HL-60/S4 treated with retinoic acid at 250 ng/mL for 4 days and 3 days (cell line): ENCODE measurements around the gene CCND3.
"Not testable (repeated sequence)": the region's sequence is repeated elsewhere in the genome, so short reads cannot be mapped to it uniquely, and the experiment has no call there.

Source experiments
- in situ Hi-C: fragments of 300-500 bp; cut with MboI; formaldehyde crosslinking; loops from 2 replicates; pipeline ENCODE4 v1.7.0; 2022; ENCODE audit warnings: low sequenced_read_pairs

CCND3 gene

DNA sequence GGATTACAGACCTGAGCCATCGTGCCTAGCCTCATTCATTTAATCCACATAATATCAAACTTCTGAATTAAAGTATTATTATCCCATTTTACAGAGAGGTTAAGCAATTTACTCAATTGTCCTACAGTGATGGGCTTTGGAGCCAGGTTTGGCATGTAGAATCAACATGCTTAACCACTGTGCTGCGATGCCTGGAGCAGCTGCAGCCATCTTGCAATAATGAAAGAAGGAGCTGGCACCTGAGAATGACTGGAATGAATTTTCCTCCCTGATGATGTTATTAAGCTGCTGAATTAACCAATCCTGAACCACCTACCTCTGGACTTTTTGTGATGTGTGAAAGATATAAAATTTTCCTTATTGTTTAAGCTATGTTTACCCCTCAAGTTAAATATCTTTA is 13.1 kb upstream of the CCND3 start:
- in situ Hi-C loops, result no loop called here

- in situ Hi-C loops, result no loop called here
Observed at GRCh38 chr6:41947581-41948220, 6.1 kb upstream of the CCND3 start.

DNA sequence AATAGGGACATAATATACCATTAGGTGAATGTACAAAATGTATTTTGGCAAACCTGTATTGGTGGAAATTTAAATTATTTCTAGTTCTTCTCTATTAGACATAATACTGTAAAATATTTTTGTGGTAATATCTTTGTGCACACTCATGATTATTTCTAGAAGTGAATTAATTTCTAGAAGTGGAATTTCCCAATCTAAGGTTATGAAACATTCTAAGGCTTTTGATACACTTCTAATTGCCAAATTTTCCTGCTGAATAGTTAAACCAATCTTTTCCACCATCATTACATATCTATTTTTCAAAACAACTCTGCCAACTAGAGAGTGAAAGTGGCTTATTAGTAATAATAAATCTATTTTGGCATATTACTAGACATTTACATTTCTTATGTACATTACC is 1.8 kb upstream of the CCND3 start:
- in situ Hi-C loops, result no loop called here

GRCh38 chr6:41942882-41943281 is 1.3 kb upstream of the CCND3 start:
- in situ Hi-C loops, result not testable (repeated sequence)

DNA sequence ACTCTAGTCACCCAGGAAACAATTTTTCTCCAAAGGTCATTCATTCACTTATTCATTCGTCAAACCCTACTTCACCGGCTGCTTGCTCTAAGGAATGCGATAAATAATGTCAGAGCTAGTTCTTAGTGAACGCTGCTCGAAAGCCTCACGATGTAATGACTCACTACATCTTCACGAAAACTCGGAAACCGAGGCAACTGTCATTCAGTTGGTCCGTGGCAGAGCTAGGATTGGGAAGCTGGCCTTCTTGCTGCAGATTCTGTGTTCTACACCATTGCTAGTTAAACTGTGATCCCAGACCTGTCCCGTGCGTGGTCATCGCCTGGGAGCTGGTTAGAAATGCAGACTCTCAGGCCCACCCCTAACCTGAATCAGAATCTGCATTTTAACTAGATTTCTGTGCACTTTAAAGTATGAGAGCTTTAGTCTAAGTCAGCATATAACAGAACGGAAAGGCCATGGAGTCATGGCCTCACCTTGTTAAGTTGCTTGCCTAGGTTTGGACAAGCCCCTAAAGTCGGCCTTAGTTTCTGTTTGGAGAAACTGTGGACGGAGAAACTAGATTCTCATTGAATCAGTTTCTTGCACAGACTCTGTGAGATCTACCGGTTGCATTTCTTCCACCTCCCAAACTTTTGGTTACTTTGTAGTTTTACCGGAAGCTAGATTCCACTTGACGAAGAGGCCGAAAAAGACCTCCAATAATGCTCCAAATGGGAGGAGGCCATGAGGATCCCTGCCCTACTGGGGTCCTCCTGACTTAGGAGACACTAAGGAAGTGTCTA is 651 bp upstream of the CCND3 start:
- in situ Hi-C loops, result no loop called here

DNA sequence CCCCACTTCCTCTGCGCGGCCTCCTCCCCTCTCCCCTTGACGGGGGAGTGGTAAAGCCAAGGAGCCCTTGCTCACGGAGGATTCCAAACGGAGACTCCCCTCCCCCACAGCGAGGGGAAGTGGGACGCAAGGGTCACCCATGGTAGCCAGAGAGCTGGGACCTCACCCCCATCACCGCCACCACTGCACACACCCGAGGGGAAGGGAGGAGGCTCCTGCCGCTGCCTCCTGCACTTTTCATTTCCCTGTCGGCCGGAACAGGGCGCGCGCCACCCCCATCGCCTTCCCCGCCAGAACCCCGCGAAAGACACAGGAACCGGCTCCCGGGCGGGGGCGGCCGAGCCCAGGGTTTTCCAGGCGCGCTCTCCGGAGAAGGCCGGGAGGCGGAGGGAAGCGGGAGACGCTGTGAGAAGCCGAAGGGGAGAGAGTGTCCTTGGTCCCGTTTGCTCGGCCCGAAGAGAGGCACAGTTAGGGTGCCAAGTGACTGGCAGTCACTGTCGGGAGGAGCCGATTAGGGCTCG is 789 bp downstream of the CCND3 start:
- in situ Hi-C loops, result no loop called here

DNA sequence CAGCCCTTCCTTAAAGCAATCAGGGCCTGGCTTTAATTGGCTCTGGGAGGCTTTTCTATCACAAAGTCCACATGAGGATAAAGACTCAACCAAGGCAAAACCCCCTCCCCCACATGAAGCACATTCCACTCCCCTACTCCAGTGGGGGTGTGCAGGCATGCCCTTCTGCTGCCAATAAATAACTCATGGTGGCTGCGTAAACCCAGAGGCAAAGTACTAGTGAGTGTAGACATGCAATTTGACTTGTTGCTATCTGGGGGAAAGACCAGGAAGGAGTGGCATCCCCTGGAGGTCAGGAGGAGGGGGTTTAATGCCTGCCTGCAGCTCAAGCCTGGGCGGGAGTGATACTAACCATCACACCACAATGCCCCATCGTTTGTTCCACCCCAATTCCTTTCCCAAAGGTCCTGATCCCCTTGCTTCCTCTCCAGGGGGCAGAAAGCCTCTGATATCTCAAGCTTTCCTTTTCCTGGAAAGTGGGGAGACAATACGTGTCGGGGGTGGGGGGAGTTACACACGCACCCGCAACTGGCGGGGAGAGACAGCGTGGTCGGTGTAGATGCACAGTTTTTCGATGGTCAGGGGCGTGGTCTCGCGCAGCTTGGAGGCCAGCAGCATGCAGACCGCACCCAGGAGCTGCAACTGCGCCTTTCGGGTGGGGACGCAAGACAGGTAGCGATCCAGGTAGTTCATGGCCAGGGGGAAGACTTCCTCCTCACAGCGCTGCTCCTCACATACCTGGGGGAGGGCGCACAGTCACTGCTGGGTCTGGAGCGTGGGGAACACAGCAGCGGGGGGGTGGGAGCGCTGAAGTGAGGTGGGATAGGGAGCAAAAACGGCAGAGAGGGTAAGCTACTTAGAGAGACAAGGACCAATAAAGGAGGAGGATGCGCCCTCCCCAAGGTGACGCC is 1.5 kb downstream of the CCND3 start:
- in situ Hi-C loops, result no loop called here

DNA sequence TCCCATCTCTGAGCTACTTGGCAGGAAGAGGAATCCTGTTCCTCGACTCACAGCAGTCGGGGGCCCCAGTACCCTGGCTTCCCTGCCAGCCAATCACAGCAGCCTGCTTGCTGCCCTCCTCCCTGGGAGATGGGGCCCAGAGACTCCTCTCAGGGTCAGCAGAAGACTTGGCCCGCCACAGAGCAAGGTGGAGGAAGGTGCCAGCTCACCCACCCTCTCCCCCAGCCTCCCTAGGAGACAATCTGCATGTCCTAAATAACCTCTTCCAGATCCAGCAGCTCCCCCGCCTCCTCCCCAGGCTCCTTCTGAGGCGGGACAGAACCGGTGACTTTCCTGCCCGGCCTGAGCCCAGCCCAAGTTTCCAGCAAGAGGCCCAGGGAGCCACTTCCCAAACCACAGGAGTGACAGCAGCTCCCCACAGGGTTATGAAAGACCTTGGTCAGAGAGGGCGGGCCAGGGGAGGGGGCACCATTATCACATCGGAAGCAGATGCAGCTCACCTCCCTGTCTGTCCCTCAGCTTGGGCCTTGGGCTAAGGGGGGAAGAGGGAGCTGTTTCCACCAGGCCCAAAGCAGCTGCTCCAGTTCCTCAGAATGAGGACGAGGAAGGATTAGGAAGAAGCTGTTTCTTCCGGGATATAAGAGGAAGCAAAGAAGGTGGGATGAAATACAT is 2.3 kb downstream of the CCND3 start:
- in situ Hi-C loops, result no loop called here

DNA sequence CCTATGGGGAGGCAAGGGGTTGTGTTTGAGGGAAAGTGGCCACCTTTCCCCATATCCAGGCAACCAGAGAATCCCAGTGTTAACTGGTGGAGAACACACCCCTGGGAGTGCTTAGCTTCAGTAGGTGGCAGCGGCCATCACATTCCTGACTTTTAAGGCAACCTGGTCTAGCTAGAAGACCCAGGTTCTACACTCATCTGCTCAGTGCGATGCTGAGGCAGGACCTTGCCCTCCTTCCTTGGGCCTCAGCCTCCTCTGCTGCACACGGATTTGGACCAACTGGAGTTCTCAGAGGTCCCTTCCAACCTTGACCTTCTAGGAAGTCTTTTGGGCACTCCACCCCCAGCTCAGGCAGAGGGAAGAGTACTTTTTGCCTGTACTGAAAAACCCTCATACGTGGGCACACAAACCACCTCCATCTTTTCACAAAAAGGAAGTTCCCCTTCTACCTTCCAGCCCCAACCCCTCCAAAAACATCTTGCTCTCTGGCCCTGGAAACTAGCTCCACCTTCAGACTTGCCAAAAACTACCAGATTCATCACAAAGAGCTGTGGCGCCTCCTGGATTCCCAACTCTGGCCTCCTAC is 2.9 kb downstream of the CCND3 start:
- in situ Hi-C loops, result no loop called here

- in situ Hi-C loops, result no loop called here
Observed at GRCh38 chr6:41937861-41938574, 3.6 kb downstream of the CCND3 start.

- in situ Hi-C loops, result no loop called here
Observed at GRCh38 chr6:41937472-41937860, 4.1 kb downstream of the CCND3 start.

DNA sequence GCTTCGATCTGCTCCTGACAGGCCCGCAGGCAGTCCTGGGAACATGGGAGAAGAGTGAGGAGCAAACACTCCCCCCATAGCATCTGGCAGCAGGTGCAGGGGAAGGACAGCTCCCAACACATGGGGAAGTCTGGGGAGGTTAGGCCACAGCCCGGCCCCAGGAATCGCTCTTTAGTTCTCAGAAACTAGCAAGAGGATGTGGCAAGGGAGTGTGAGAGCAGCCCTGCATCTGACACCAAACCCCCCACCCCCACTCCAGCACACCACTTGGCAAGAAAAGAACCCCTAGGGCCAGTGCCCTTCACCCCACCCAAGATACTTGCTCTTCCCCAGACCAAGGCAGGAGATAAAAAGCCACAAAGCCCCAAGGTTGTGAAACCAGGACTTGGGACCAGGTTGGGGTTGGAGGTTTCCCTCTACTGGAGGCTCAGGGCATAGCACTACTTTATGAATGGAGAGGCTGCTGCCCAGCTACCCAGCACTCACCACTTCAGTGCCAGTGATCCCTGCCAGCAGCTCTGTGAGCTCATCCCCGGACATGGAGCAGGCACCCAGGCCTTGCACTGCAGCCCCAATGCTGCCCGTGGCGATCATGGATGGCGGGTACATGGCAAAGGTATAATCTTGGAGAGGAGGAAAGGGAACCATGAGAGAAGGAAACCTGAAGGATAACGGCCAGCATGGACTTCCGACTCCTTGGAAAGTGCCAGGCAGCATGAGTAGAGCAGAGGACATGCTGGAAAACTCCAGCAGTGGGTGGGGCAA is 5.4 kb downstream of the CCND3 start:
- in situ Hi-C loops, result no loop called here

DNA sequence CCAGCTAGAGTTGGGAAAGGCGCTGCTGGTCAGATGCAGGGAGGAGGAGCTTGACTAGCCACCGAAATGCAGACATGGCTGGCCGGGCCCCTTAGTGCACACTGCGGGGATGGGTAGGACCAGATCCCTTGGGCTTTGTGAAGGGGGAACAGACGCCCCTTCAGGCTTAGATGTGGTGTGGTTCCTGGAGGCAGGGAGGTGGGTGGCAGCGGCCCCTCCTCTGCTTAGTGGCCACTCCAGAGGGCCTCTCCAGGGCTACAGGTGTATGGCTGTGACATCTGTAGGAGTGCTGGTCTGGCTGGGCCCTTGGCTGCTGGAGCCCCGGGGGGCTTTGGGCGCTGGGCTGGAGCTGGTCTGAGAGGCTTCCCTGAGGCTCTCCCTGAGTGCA is 5.9 kb downstream of the CCND3 start:
- in situ Hi-C loops, result no loop called here

DNA sequence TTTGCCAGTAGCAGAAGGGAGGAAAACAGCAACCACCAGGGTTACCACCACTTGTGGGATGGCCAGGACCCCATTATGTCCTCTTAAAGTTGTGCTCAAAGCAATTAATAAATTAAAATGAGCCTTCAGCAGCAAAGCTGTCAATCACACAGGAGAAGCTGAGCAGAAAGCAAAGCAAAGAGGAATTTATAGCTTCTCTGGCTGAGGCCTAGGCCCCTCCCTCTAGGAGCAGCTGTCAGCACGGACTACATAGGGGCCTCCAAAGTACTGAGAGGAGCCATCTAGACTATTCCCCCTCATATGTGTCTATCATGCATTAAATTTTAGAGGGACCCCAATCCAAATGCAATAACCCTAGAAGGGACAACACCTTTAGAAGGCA is 6.4 kb downstream of the CCND3 start:
- in situ Hi-C loops, result no loop called here

GRCh38 chr6:41934278-41935192 is 7.1 kb downstream of the CCND3 start:
- in situ Hi-C loops, result no loop called here

GRCh38 chr6:41932378-41932777 is 9.2 kb downstream of the CCND3 start:
- in situ Hi-C loops, result no loop called here

DNA sequence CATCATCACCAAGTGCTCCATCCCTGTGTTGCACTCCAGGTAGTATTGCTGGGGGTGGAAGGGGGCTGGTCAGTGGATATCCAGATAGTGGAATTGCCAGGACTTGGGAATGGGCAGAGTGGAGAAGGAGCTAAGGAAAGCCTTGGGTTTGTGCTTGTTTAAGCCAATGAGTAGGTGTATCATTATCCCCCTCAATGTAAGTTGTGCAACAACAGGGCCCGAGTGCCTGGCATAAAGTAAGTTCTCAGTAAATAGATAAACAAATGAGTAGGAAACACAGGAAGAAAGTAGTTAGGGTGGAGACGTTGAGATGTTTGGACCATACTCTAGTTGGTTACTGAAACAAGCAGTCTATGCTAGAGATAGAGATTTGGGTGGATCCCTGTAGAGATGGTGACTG is 9.8 kb downstream of the CCND3 start:
- in situ Hi-C loops, result no loop called here

DNA sequence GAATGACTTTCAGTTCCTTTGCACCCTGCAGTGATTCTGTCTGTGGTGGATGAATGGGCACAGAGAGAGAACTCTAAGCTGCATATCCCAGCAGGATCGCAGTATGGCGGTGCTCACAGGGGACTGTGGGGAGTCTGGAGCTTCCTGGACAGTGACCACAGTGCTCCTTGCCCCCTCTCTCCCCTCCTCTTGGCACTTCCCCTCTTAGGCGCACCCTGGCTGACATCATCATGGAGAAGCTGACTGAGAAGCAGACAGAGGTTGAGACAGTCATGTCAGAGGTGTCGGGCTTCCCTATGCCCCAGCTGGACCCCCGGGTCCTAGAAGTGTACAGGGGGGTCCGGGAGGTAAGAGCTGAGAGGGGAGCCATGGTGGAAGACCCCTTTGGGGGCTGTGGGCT is 11.7 kb downstream of the CCND3 start:
- in situ Hi-C loops, result loop anchor here (10.0 kb wide), 1 partner anchor 115 kb away; no protein-coding TSS in a partner anchor
